Neuron (in vitro differentiated cells): ENCODE data around the gene NRXN2.

ENCODE experiments used
- H2AFZ ChIP-seq: one replicate; pipeline ENCODE4 v1.6.1; 2013; ENCODE audit warnings: low read depth, mild to moderate bottlenecking, inconsistent platforms, low read length, moderate library complexity
- H3K27me3 ChIP-seq: one replicate; pipeline ENCODE4 v1.6.1; 2013; ENCODE audit warnings: low read length; ENCODE audit not compliant: insufficient read depth
- H3K36me3 ChIP-seq: one replicate; pipeline ENCODE4 v1.6.1; 2013; ENCODE audit warnings: low read length; ENCODE audit not compliant: insufficient read depth
- H3K4me1 ChIP-seq: one replicate; pipeline ENCODE4 v1.6.1; 2013; ENCODE audit warnings: low read length; ENCODE audit not compliant: insufficient read depth
- H3K4me3 ChIP-seq: 2 replicates; pipeline ENCODE4 v1.5.1; 2013; ENCODE audit warnings: mild to moderate bottlenecking, low read length, moderate library complexity
- H3K9me3 ChIP-seq: one replicate; pipeline ENCODE4 v1.6.1; 2013; ENCODE audit warnings: low read length

Gene NRXN2

GRCh38 chr11:64613648-64614047 is 109.3 kb downstream of the NRXN2 start:
- no peaks in the 10 kb centered on the region for H3K27me3 ChIP-seq

GRCh38 chr11:64611869-64612646 is 110.9 kb downstream of the NRXN2 start:
- Histone ChIP-seq H3K9me3 (no peaks in the 10 kb centered on the region), H3K4me1 (peaks cover 5% of the 10 kb centered on the region), H3K36me3 (no peaks in the 10 kb centered on the region), H3K27me3 (no peaks in the 10 kb centered on the region), H2AFZ (no peak overlapping the region), H3K4me3 (no peak overlapping the region)

More at GRCh38 chr11:64613648-64614047, 109.3 kb downstream of the NRXN2 start:
- H3K4me1 ChIP-seq, result peaks cover 2% of the 10 kb centered on the region
- no peak overlapping the region for H2AFZ ChIP-seq
- no peak overlapping the region for H3K4me3 ChIP-seq
- no peaks in the 10 kb centered on the region for H3K9me3 ChIP-seq
- H3K36me3 ChIP-seq, result no peaks in the 10 kb centered on the region

- H3K27me3 ChIP-seq, result no peaks in the 10 kb centered on the region
These were observed 111.8 kb downstream of the NRXN2 start for GRCh38 chr11:64611176-64611575.

GRCh38 chr11:64610596-64610995 is 112.4 kb downstream of the NRXN2 start:
- Histone ChIP-seq H3K9me3 (no peaks in the 10 kb centered on the region), H2AFZ (no peak overlapping the region), H3K4me3 (no peak overlapping the region), H3K36me3 (no peaks in the 10 kb centered on the region), H3K4me1 (peaks cover 5% of the 10 kb centered on the region), H3K27me3 (no peaks in the 10 kb centered on the region)

More at GRCh38 chr11:64611176-64611575, 111.8 kb downstream of the NRXN2 start:
- H2AFZ ChIP-seq, result no peak overlapping the region
- no peaks in the 10 kb centered on the region for H3K9me3 ChIP-seq
- H3K36me3 ChIP-seq, result no peaks in the 10 kb centered on the region
- no peak overlapping the region for H3K4me3 ChIP-seq
- H3K4me1 ChIP-seq, result peaks cover 5% of the 10 kb centered on the region

GRCh38 chr11:64609436-64610047 is 113.5 kb downstream of the NRXN2 start:
- H3K4me1 ChIP-seq, result peaks cover 8% of the 10 kb centered on the region
- H2AFZ ChIP-seq, result no peak overlapping the region
- H3K27me3 ChIP-seq, result no peaks in the 10 kb centered on the region
- H3K9me3 ChIP-seq, result no peaks in the 10 kb centered on the region
- H3K36me3 ChIP-seq, result no peaks in the 10 kb centered on the region
- H3K4me3 ChIP-seq, result no peak overlapping the region

GRCh38 chr11:64608636-64609035 is 114.4 kb downstream of the NRXN2 start:
- peaks cover 8% of the 10 kb centered on the region for H3K4me1 ChIP-seq

GRCh38 chr11:64608046-64608445 is 115.0 kb downstream of the NRXN2 start:
- H3K36me3 ChIP-seq, result no peaks in the 10 kb centered on the region
- no peaks in the 10 kb centered on the region for H3K27me3 ChIP-seq
- no peaks in the 10 kb centered on the region for H3K9me3 ChIP-seq
- peaks cover 8% of the 10 kb centered on the region for H3K4me1 ChIP-seq
- no peak overlapping the region for H3K4me3 ChIP-seq
- no peak overlapping the region for H2AFZ ChIP-seq

More at GRCh38 chr11:64608636-64609035, 114.4 kb downstream of the NRXN2 start:
- H3K4me3 ChIP-seq, result no peak overlapping the region
- no peaks in the 10 kb centered on the region for H3K9me3 ChIP-seq
- H3K36me3 ChIP-seq, result no peaks in the 10 kb centered on the region
- H3K27me3 ChIP-seq, result no peaks in the 10 kb centered on the region
- H2AFZ ChIP-seq, result no peak overlapping the region

- Histone ChIP-seq H3K4me1 (peaks cover 13% of the 10 kb centered on the region), H2AFZ (no peak overlapping the region), H3K4me3 (no peak overlapping the region), H3K36me3 (no peaks in the 10 kb centered on the region), H3K27me3 (no peaks in the 10 kb centered on the region), H3K9me3 (no peaks in the 10 kb centered on the region)
These were observed 115.5 kb downstream of the NRXN2 start for GRCh38 chr11:64607381-64607985.

- Histone ChIP-seq H3K27me3 (no peaks in the 10 kb centered on the region), H2AFZ (no peak overlapping the region), H3K4me1 (peaks cover 13% of the 10 kb centered on the region), H3K4me3 (no peak overlapping the region), H3K36me3 (no peaks in the 10 kb centered on the region), H3K9me3 (no peaks in the 10 kb centered on the region)
These were observed 116.1 kb downstream of the NRXN2 start for GRCh38 chr11:64606796-64607380.

GRCh38 chr11:64605656-64606585 is 117.1 kb downstream of the NRXN2 start:
- no peaks in the 10 kb centered on the region for H3K27me3 ChIP-seq
- H2AFZ ChIP-seq, result no peak overlapping the region
- no peaks in the 10 kb centered on the region for H3K36me3 ChIP-seq
- no peak overlapping the region for H3K4me3 ChIP-seq
- H3K9me3 ChIP-seq, result no peaks in the 10 kb centered on the region
- H3K4me1 ChIP-seq, result peaks cover 17% of the 10 kb centered on the region

GRCh38 chr11:64605244-64605560 is 117.8 kb downstream of the NRXN2 start:
- Histone ChIP-seq H3K9me3 (no peaks in the 10 kb centered on the region), H3K4me3 (no peak overlapping the region), H3K36me3 (no peaks in the 10 kb centered on the region), H2AFZ (no peak overlapping the region), H3K4me1 (peaks cover 17% of the 10 kb centered on the region), H3K27me3 (no peaks in the 10 kb centered on the region)

GRCh38 chr11:64604458-64605243 is 118.3 kb downstream of the NRXN2 start:
- Histone ChIP-seq H3K9me3 (no peaks in the 10 kb centered on the region), H3K36me3 (no peaks in the 10 kb centered on the region), H3K27me3 (no peaks in the 10 kb centered on the region), H3K4me1 (peaks cover 17% of the 10 kb centered on the region), H2AFZ (no peak overlapping the region), H3K4me3 (no peak overlapping the region)
